Endothelial cell of umbilical vein (primary cell): ENCODE data around the gene LRP10. TPM values are rescaled to one million over a fixed set of nuclear protein-coding genes. Genes with fewer than 3 reads are reported as not detected.
A peak's percentile ranks its signal among the peaks of the same experiment; 100 is the strongest.

Experiments
- BruUV-seq: library from RNA; stranded (reverse); fragments of 400-500 nt; replicated peaks from 2 replicates; lab custom pipeline; 2021; lab: Mats Ljungman, UMichigan
- CTCF ChIA-PET: fragments of 300-600, 350-600 bp; sonication (Branson Sonifier 250); formaldehyde crosslinking; loops from one replicate; lab custom pipeline; 2021; ENCODE audit warnings: antibody characterized with exemption, inconsistent platforms; lab: Charles Lee
- POLR2A ChIA-PET: fragments of 300-600, 350-600 bp; sonication (Branson Sonifier 250); formaldehyde crosslinking; loops from one replicate; lab custom pipeline; 2021; ENCODE audit warnings: antibody characterized with exemption, inconsistent platforms; lab: Charles Lee
- DNase-seq: peaks from one replicate; pipeline ENCODE4 v3.0.0-alpha.2; 2011; ENCODE audit warnings: low read depth, low spot score
- FAIRE-seq: peaks from 2 replicates; lab custom pipeline; 2011; peaks lifted over from hg19 to GRCh38; lab: Jason Lieb, UNC
- H2AFZ ChIP-seq: 2 replicates; pipeline ENCODE4 v1.6.0; 2012; ENCODE audit warnings: low read depth, low read length, control low read depth, inconsistent platforms
- H3K27ac ChIP-seq: 2 replicates; pipeline ENCODE4 v1.5.1; 2011; ENCODE audit warnings: low read depth, mild to moderate bottlenecking, control low read depth, low read length, moderate library complexity; ENCODE audit not compliant: insufficient read depth
- H3K27me3 ChIP-seq, 2 experiments: 2 replicates each; pipeline versions ENCODE4 v1.6.0 to v1.6.1; 2011; ENCODE audit warnings: low read length in 2 of 2, mixed read lengths in 1 of 2; ENCODE audit not compliant: control insufficient read depth in 2 of 2, insufficient read depth in 2 of 2
- H3K36me3 ChIP-seq, 2 experiments: 2 replicates in 1 of 2; 3 replicates in 1 of 2; pipeline ENCODE4 v1.5.1; 2011; ENCODE audit warnings: low read length in 2 of 2, mild to moderate bottlenecking in 1 of 2, moderate library complexity in 1 of 2; ENCODE audit not compliant: control insufficient read depth in 2 of 2, insufficient read depth in 2 of 2; ENCODE audit errors: extremely low read depth in 1 of 2
- H3K4me1 ChIP-seq: 3 replicates; pipeline ENCODE4 v1.5.1; 2011; ENCODE audit warnings: mild to moderate bottlenecking, low read length; ENCODE audit not compliant: control insufficient read depth, insufficient read depth; ENCODE audit errors: extremely low read depth
- H3K4me2 ChIP-seq: 2 replicates; pipeline ENCODE4 v1.6.1; 2011; ENCODE audit warnings: low read length, control low read depth, mixed read lengths; ENCODE audit not compliant: insufficient read depth
- H3K4me3 ChIP-seq, 3 experiments: fragments of 200-600 bp in 1 of 3; sonication (generic), shearing (Covaris generic) in 1 of 3; replicated peaks in 1 of 3; 2 replicates each; pipeline ENCODE4 v1.5.1; 2011 to 2016; ENCODE audit warnings: control low read depth in 3 of 3, low read length in 3 of 3, mild to moderate bottlenecking in 2 of 3, inconsistent platforms in 1 of 3, low read depth in 1 of 3, moderate library complexity in 1 of 3; ENCODE audit not compliant: insufficient read depth in 1 of 3
- H3K79me2 ChIP-seq: 2 replicates; pipeline ENCODE4 v1.6.0; 2012; ENCODE audit warnings: low read length, inconsistent platforms; ENCODE audit not compliant: control insufficient read depth, insufficient read depth
- H3K9ac ChIP-seq: replicated peaks from 2 replicates; pipeline ENCODE3; 2011; ENCODE audit warnings: low read length, control low read depth; ENCODE audit not compliant: insufficient read depth; ENCODE audit errors: extremely low read depth
- H3K9me1 ChIP-seq: replicated peaks from 3 replicates; pipeline ENCODE4 v1.6.0; 2011; ENCODE audit warnings: mild to moderate bottlenecking, low read length; ENCODE audit not compliant: control insufficient read depth, insufficient read depth; ENCODE audit errors: extremely low read depth
- H3K9me3 ChIP-seq: replicated peaks from 2 replicates; pipeline ENCODE4 v1.5.1; 2012; ENCODE audit warnings: low read length, inconsistent platforms; ENCODE audit not compliant: control insufficient read depth, insufficient read depth
- H4K20me1 ChIP-seq: replicated peaks from 2 replicates; pipeline ENCODE3; 2011; ENCODE audit warnings: mild to moderate bottlenecking, low read length; ENCODE audit not compliant: control insufficient read depth, insufficient read depth; ENCODE audit errors: extremely low read depth
- CTCF ChIP-seq, 2 donors: IDR thresholded peaks; 1 replicate in 1 of 2; 2 replicates in 1 of 2; pipeline ENCODE4 v1.5.1; 2011; ENCODE audit warnings: low read length in 2 of 2, mild to moderate bottlenecking in 2 of 2, moderate library complexity in 2 of 2, control low read depth in 1 of 2, inconsistent platforms in 1 of 2, low read depth in 1 of 2; ENCODE audit not compliant: insufficient read depth in 1 of 2; ENCODE audit errors: extremely low read depth in 1 of 2
- EZH2 ChIP-seq: IDR thresholded peaks from 2 replicates; pipeline ENCODE4 v1.6.1; 2012; ENCODE audit warnings: borderline replicate concordance, low read depth, mild to moderate bottlenecking, moderate library complexity, low read length, inconsistent platforms; ENCODE audit not compliant: severe bottlenecking
- FOS ChIP-seq: IDR thresholded peaks from 2 replicates; pipeline ENCODE4 v1.6.1; 2011; ENCODE audit warnings: mild to moderate bottlenecking, low read length, moderate library complexity, borderline replicate concordance; ENCODE audit not compliant: insufficient read depth
- GATA2 ChIP-seq: IDR thresholded peaks from 2 replicates; pipeline ENCODE4 v1.7.0; 2011; ENCODE audit warnings: low read depth, mild to moderate bottlenecking, moderate library complexity, mixed read lengths, low read length; ENCODE audit not compliant: insufficient read length, insufficient read depth
- JUN ChIP-seq: IDR thresholded peaks from 2 replicates; pipeline ENCODE4 v1.6.1; 2011; ENCODE audit warnings: borderline replicate concordance, low read depth; ENCODE audit not compliant: insufficient read length, insufficient read depth
- MAX ChIP-seq: IDR thresholded peaks from 2 replicates; pipeline ENCODE4 v1.6.1; 2011; ENCODE audit not compliant: insufficient read depth, insufficient read length
- MYC ChIP-seq: IDR thresholded peaks from one replicate; pipeline ENCODE4 v1.6.1; 2011; ENCODE audit warnings: mild to moderate bottlenecking, low read depth, low read length
- POLR2A ChIP-seq: IDR thresholded peaks from 2 replicates; pipeline ENCODE4 v1.6.1; 2012; ENCODE audit warnings: low read depth, mild to moderate bottlenecking, control low read depth, low read length
- POLR2AphosphoS5 ChIP-seq: IDR thresholded peaks from 2 replicates; pipeline ENCODE4 v1.6.1; 2012; ENCODE audit warnings: low read depth, mild to moderate bottlenecking, control low read depth, low read length, moderate library complexity; ENCODE audit not compliant: insufficient read depth
- dilution Hi-C: fragments of 300-500 bp; cut with MboI; formaldehyde crosslinking; loops from one replicate; pipeline ENCODE4 v1.15.0; 2019; ENCODE audit warnings: low sequenced_read_pairs; ENCODE audit not compliant: extremely low pct_ligation_motif_present
- intact Hi-C: fragments of 100-400 bp; cut with micrococcal nuclease; formaldehyde crosslinking; loops from one replicate; pipeline ENCODE4 v1.10.0; 2022
- polyA plus RNA-seq, 4 experiments: library from polyadenylated mRNA; depleted of rRNA in 3 of 4; stranded (reverse) in 3 of 4; unstranded in 1 of 4; fragments of >200 nt; gene quantifications; 2 replicates each; pipeline versions ENCODE4 v1.2.1 to v1.2.3, GENCODE V29; 2011 to 2012; ENCODE audit warnings: missing spikeins in 1 of 4
- total RNA-seq: library from RNA; stranded (reverse); gene quantifications from 2 replicates; pipeline ENCODE4 v1.2.3, GENCODE V29; 2021

Gene LRP10
- total and polyA plus RNA-seq, 2 donors (not counting 3 experiments of a cell fraction or from before 2014, with no cell fraction given), result 123 to 157 TPM

DNA sequence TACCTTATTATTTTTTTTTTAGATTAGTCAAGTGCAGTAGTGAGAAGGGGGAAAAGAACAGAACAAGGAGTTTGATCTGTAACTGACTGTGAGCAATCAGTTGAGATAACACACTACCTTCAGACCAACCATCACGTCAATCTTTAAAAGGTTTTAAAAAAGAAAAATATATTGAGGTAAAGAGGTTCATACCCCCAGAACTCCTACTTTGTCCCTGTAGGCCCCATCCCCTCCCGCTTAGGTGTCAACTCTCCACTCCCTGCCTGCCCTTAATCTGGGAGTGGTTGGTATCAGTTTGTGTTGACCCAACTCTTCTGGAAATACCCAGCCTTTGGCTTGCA is 19.0 kb upstream of the LRP10 start:
- no peaks in the 10 kb centered on the region for H3K27me3 ChIP-seq
- no peak for FAIRE-seq
- H4K20me1 ChIP-seq, result no peaks in the 10 kb centered on the region
- no peak overlapping the region for H3K4me2 ChIP-seq
- no peaks in the 10 kb centered on the region for H3K79me2 ChIP-seq
- H2AFZ ChIP-seq, result no peak overlapping the region
- H3K9ac ChIP-seq, result peak overlapping the region; percentile 84
- ChIA-PET CTCF (interaction anchor here (0.7 to 10.2 kb wide), 27 partner anchors 10 to 463 kb away, joined by 3 to 313 read pairs (median 4); partner anchors contain the start of genes LRP10, MMP14, MRPL52 and OXA1L), POLR2A (interaction anchor here (1.0 kb wide), 1 partner anchor 30 kb away, joined by 5 read pairs; no protein-coding TSS in a partner anchor)
- dilution Hi-C loops, result no loop called here
- H3K9me3 ChIP-seq, result no peaks in the 10 kb centered on the region
- H3K27ac ChIP-seq, result peak overlapping the region; percentile 98
- no TSS peak for BruUV-seq
- peaks cover 55% of the 10 kb centered on the region for H3K4me1 ChIP-seq
- H3K36me3 ChIP-seq, result no peaks in the 10 kb centered on the region
- no peaks in the 10 kb centered on the region for H3K9me1 ChIP-seq
- intact Hi-C loops, result loop anchor here (2.0 to 10.0 kb wide), 2 partner anchors 86 to 378 kb away; partner anchors contain the start of gene OXA1L
- DNase-seq, result no peak
- no peak overlapping the region for H3K4me3 ChIP-seq
- TF ChIP-seq EZH2, result no peak
- TF ChIP-seq MAX, result no peak
- no peak for TF ChIP-seq MYC
- no peak for TF ChIP-seq POLR2A
- no peak for TF ChIP-seq FOS
- TF ChIP-seq JUN, result no peak
- no peak for TF ChIP-seq POLR2AphosphoS5
- TF ChIP-seq GATA2, result no peak
- no peak for TF ChIP-seq CTCF (IDR thresholded peaks at IDR 0.05; ENCODE audit: extremely low read depth in 1 of 2, insufficient read depth in 1 of 2, low read depth in 1 of 2, low read length in 2 of 2)
